K562 (cell line): ENCODE results near the gene LMLN. TPM values are rescaled to one million over a fixed set of nuclear protein-coding genes. Genes with fewer than 3 reads are reported as not detected.
A peak's percentile ranks its signal among the peaks of the same experiment; 100 is the strongest.

Experiments
- ATAC-seq: fragments of 200-7000 bp; cut with Tn5 transposase; 3 replicates; pipeline ENCODE4 v1.9.1; 2020; ENCODE audit warnings: moderate library complexity
- BruUV-seq: library from RNA; stranded (reverse); fragments of 400-500 nt; replicated peaks from 2 replicates; lab custom pipeline; 2021; lab: Mats Ljungman, UMichigan
- CTCF ChIA-PET: fragments of 300-600 bp; formaldehyde crosslinking; extraction: SDS; loops from one replicate; lab custom pipeline; 2021; ENCODE audit warnings: low intra/inter-chr PET ratio; lab: Yijun Ruan, JAX
- POLR2A ChIA-PET: fragments of 300-600, 350-650 bp; sonication (Branson Sonifier 250); formaldehyde crosslinking; extraction: SDS; loops from one replicate; lab custom pipeline; 2021; ENCODE audit warnings: antibody characterized with exemption, inconsistent platforms; lab: Yijun Ruan, JAX
- DNase-seq, 4 experiments: peaks; one replicate each; pipeline versions ENCODE4 v3.0.0 to v3.0.0-alpha.2; 2011 to 2018; ENCODE audit warnings: low spot score in 3 of 4, mixed read lengths in 3 of 4; ENCODE audit errors: extremely low read depth in 1 of 4
- FAIRE-seq: peaks from 2 replicates; lab custom pipeline; 2011; peaks lifted over from hg19 to GRCh38; lab: Jason Lieb, UNC
- H2AFZ ChIP-seq: 2 replicates; pipeline ENCODE4 v1.6.0; 2011; ENCODE audit warnings: low read depth, low read length, control low read depth, inconsistent platforms
- H3K27ac ChIP-seq: fragments of 200-600 bp; 3 replicates; pipeline ENCODE4 v1.8.0; 2011; ENCODE audit warnings: low read depth, mild to moderate bottlenecking, control low read depth, inconsistent platforms, low read length, moderate library complexity, mixed read lengths; ENCODE audit errors: extremely low read depth
- H3K27me3 ChIP-seq, 2 experiments: fragments of 300-600 bp in 1 of 2; 2 replicates in 1 of 2; 3 replicates in 1 of 2; pipeline versions ENCODE4 v1.6.0 to v1.8.0; 2011; ENCODE audit warnings: inconsistent platforms in 2 of 2, low read length in 2 of 2, mild to moderate bottlenecking in 1 of 2, mixed read lengths in 1 of 2, moderate library complexity in 1 of 2; ENCODE audit not compliant: control insufficient read depth in 2 of 2, insufficient read depth in 2 of 2
- H3K36me3 ChIP-seq: fragments of 300-600 bp; 3 replicates; pipeline ENCODE4 v1.8.0; 2011; ENCODE audit warnings: mild to moderate bottlenecking, low read length, inconsistent platforms; ENCODE audit not compliant: control insufficient read depth, insufficient read depth
- H3K4me1 ChIP-seq, 2 experiments: fragments of 200-600 bp in 1 of 2; replicated peaks in 1 of 2; 2 replicates in 1 of 2; 3 replicates in 1 of 2; pipeline versions ENCODE4 v1.5.1 to v1.8.0; 2011; ENCODE audit warnings: inconsistent platforms in 2 of 2, low read length in 2 of 2, mild to moderate bottlenecking in 1 of 2, mixed read lengths in 1 of 2, moderate library complexity in 1 of 2; ENCODE audit not compliant: control insufficient read depth in 2 of 2, insufficient read depth in 2 of 2
- H3K4me2 ChIP-seq: 2 replicates; pipeline ENCODE4 v1.6.1; 2011; ENCODE audit warnings: low read length, control low read depth, inconsistent platforms, mixed read lengths; ENCODE audit not compliant: insufficient read depth
- H3K4me3 ChIP-seq: fragments of 200-600 bp; sonication (generic), shearing (Covaris generic); 2 replicates; pipeline ENCODE4 v1.5.1; 2016; ENCODE audit warnings: control low read depth, inconsistent platforms
- H3K79me2 ChIP-seq: fragments of 200-600 bp; 3 replicates; pipeline ENCODE4 v1.8.0; 2011; ENCODE audit warnings: low read length, inconsistent platforms; ENCODE audit not compliant: control insufficient read depth, insufficient read depth
- H3K9ac ChIP-seq, 2 experiments: 2 replicates each; pipeline versions ENCODE4 v1.6.0 to v1.6.1; 2011; ENCODE audit warnings: low read depth in 2 of 2, low read length in 2 of 2, control low read depth in 1 of 2, inconsistent platforms in 1 of 2, mild to moderate bottlenecking in 1 of 2, mixed read lengths in 1 of 2; ENCODE audit not compliant: insufficient read depth in 1 of 2
- H3K9me1 ChIP-seq: one replicate; pipeline ENCODE4 v1.6.0; 2011; ENCODE audit warnings: inconsistent platforms, mild to moderate bottlenecking, low read length, moderate library complexity; ENCODE audit not compliant: control insufficient read depth, insufficient read depth
- H3K9me3 ChIP-seq: replicated peaks from 2 replicates; pipeline ENCODE4 v1.5.1; 2011; ENCODE audit warnings: low read depth, low read length, inconsistent platforms; ENCODE audit not compliant: control insufficient read depth, insufficient read depth
- H4K20me1 ChIP-seq: replicated peaks from 2 replicates; pipeline ENCODE4 v1.6.1; 2011; ENCODE audit warnings: low read length, inconsistent platforms, mixed read lengths; ENCODE audit not compliant: control insufficient read depth, insufficient read depth
- PHF20 ChIP-seq: fragments of 450-650 bp; IDR thresholded peaks from 2 replicates; pipeline ENCODE4 v1.6.1; 2018; ENCODE audit not compliant: partially characterized antibody
- SLC30A9 ChIP-seq: fragments of 250-450 bp; sonication (Bioruptor Pico); IDR thresholded peaks from 2 replicates; pipeline ENCODE4 v1.8.0; 2022; ENCODE audit warnings: mild to moderate bottlenecking, moderate library complexity
- WGBS: fragments of 100-300 bp; shearing (Covaris generic); methylation state at CpG from one replicate; pipeline ENCODE4 v1.1.6; 2016; ENCODE audit warnings: low coverage, mixed read lengths; ENCODE audit not compliant: insufficient coverage; ENCODE audit errors: missing lambda C conversion rate; 5-methylcytosine and 5-hydroxymethylcytosine counted together
- in situ Hi-C: fragments of 300-500 bp; cut with MboI; formaldehyde crosslinking; loops from 4 replicates; pipeline ENCODE4 v1.15.0; 2018; ENCODE audit warnings: inconsistent platforms, mixed read lengths
- intact Hi-C: fragments of 100-400 bp; cut with micrococcal nuclease; formaldehyde crosslinking; loops from 2 replicates; pipeline ENCODE4 v1.14.2; 2022
- polyA plus RNA-seq, 8 experiments: library from polyadenylated mRNA; depleted of rRNA in 4 of 8; stranded (reverse) in 5 of 8; unstranded in 3 of 8; fragments of >200 nt; fragmentation: Nextera tagmentation in 2 of 8; fragmentation: Illumina TruSeq in 1 of 8; extraction: Ambion mirVana in 2 of 8; extraction: Trizol in 1 of 8; gene quantifications; 2 replicates each; pipeline versions ENCODE4 v1.2.1 to v1.2.3, GENCODE V29; 2011 to 2014; ENCODE audit warnings: inconsistent platforms in 1 of 8, missing spikeins in 1 of 8
- total RNA-seq, 7 experiments: library from RNA; depleted of rRNA in 6 of 7; stranded (reverse); fragments of >200 nt in 6 of 7; fragmentation: Illumina TruSeq in 2 of 7; extraction: Trizol in 2 of 7; gene quantifications; 2 replicates each; pipeline versions ENCODE4 v1.2.1 to v1.2.3, GENCODE V29; 2011 to 2021; ENCODE audit warnings: low replicate concordance in 1 of 7
- TF ChIP-seq, protein P1 (sequence below): fragments of 450-650 bp; IDR thresholded peaks from 2 replicates; pipeline ENCODE4 v1.6.1; 2016; ENCODE audit warnings: mild to moderate bottlenecking, moderate library complexity
- TF ChIP-seq, protein P2 (sequence below): fragments of 450-650 bp; IDR thresholded peaks from 2 replicates; pipeline ENCODE4 v1.6.1; 2016

LMLN gene
- total and polyA plus RNA-seq, 9 of the 15 experiments (the other 6 are each of a cell fraction or from before 2014, with no cell fraction given): 2.2 to 15.9 (median 6.9) TPM

DNA sequence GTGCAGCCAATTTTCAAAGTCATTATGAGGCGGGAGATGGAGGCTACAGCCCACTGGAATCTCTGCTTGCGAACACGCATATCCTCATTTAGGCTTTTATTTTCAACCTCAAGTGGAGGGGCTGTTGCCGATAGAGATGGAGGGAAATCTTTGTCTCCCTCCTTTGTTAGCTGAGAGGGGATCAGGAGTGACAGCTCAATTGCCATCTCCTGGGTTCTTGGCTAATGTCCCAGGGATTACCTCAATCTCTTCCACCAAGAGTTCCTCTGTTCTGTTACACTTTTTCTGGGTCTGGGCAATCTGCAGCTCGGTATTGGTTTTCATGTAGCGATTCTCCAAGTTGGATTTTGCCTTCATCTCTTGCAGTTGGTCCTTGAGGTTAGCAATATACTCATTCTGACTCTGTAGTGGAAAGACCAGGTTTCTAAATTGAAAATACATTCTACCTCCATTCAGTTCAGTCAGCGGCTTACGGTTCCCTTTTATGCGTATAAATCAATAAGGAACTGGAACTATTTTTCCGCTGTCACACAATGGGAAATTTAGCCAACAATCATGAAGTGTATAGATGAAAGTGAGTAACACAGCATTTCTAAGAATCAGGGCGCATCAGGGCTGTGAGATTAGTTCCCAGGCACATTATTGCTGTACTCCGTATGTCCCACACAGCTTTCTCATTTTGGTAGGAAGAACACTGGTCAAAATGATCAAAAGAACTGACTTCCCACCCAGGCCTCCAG lies 46.2 kb upstream of the LMLN start:
- Histone ChIP-seq H3K9ac (no peak overlapping the region), H3K4me3 (no peak overlapping the region), H3K27me3 (no peaks in the 10 kb centered on the region), H3K27ac (no peak overlapping the region), H4K20me1 (no peaks in the 10 kb centered on the region), H3K9me1 (no peaks in the 10 kb centered on the region), H3K79me2 (no peaks in the 10 kb centered on the region), H3K9me3 (0 out of 2 replicates have a peak, but pooled peaks cover 1% of the 10 kb centered on the region), H3K36me3 (no peaks in the 10 kb centered on the region), H3K4me1 (peaks cover 0 to 6% of the 10 kb centered on the region in 2 experiments; a peak in 2 of 5 replicates), H2AFZ (peak overlapping the region; percentile 51; the same call in 1 of the 2 replicates), H3K4me2 (no peak overlapping the region)
- no TSS peak for BruUV-seq
- intact Hi-C loops (no loop called here), in situ Hi-C loops (no loop called here)
- CTCF ChIA-PET: no interaction called here
- WGBS: 82% methylated on average over 12 of the region's 12 CpGs
- POLR2A ChIA-PET: interaction anchor here (0.7 kb wide), 1 partner anchor 52 kb away, joined by 4 read pairs; no protein-coding TSS in a partner anchor
- DNase-seq: no peak
- no peak for ATAC-seq
- no peak for FAIRE-seq
- TF ChIP-seq PHF20 (no peak), SLC30A9 (CRISPR knock-in tag) (no peak)
- TF ChIP-seq, protein P1, sequence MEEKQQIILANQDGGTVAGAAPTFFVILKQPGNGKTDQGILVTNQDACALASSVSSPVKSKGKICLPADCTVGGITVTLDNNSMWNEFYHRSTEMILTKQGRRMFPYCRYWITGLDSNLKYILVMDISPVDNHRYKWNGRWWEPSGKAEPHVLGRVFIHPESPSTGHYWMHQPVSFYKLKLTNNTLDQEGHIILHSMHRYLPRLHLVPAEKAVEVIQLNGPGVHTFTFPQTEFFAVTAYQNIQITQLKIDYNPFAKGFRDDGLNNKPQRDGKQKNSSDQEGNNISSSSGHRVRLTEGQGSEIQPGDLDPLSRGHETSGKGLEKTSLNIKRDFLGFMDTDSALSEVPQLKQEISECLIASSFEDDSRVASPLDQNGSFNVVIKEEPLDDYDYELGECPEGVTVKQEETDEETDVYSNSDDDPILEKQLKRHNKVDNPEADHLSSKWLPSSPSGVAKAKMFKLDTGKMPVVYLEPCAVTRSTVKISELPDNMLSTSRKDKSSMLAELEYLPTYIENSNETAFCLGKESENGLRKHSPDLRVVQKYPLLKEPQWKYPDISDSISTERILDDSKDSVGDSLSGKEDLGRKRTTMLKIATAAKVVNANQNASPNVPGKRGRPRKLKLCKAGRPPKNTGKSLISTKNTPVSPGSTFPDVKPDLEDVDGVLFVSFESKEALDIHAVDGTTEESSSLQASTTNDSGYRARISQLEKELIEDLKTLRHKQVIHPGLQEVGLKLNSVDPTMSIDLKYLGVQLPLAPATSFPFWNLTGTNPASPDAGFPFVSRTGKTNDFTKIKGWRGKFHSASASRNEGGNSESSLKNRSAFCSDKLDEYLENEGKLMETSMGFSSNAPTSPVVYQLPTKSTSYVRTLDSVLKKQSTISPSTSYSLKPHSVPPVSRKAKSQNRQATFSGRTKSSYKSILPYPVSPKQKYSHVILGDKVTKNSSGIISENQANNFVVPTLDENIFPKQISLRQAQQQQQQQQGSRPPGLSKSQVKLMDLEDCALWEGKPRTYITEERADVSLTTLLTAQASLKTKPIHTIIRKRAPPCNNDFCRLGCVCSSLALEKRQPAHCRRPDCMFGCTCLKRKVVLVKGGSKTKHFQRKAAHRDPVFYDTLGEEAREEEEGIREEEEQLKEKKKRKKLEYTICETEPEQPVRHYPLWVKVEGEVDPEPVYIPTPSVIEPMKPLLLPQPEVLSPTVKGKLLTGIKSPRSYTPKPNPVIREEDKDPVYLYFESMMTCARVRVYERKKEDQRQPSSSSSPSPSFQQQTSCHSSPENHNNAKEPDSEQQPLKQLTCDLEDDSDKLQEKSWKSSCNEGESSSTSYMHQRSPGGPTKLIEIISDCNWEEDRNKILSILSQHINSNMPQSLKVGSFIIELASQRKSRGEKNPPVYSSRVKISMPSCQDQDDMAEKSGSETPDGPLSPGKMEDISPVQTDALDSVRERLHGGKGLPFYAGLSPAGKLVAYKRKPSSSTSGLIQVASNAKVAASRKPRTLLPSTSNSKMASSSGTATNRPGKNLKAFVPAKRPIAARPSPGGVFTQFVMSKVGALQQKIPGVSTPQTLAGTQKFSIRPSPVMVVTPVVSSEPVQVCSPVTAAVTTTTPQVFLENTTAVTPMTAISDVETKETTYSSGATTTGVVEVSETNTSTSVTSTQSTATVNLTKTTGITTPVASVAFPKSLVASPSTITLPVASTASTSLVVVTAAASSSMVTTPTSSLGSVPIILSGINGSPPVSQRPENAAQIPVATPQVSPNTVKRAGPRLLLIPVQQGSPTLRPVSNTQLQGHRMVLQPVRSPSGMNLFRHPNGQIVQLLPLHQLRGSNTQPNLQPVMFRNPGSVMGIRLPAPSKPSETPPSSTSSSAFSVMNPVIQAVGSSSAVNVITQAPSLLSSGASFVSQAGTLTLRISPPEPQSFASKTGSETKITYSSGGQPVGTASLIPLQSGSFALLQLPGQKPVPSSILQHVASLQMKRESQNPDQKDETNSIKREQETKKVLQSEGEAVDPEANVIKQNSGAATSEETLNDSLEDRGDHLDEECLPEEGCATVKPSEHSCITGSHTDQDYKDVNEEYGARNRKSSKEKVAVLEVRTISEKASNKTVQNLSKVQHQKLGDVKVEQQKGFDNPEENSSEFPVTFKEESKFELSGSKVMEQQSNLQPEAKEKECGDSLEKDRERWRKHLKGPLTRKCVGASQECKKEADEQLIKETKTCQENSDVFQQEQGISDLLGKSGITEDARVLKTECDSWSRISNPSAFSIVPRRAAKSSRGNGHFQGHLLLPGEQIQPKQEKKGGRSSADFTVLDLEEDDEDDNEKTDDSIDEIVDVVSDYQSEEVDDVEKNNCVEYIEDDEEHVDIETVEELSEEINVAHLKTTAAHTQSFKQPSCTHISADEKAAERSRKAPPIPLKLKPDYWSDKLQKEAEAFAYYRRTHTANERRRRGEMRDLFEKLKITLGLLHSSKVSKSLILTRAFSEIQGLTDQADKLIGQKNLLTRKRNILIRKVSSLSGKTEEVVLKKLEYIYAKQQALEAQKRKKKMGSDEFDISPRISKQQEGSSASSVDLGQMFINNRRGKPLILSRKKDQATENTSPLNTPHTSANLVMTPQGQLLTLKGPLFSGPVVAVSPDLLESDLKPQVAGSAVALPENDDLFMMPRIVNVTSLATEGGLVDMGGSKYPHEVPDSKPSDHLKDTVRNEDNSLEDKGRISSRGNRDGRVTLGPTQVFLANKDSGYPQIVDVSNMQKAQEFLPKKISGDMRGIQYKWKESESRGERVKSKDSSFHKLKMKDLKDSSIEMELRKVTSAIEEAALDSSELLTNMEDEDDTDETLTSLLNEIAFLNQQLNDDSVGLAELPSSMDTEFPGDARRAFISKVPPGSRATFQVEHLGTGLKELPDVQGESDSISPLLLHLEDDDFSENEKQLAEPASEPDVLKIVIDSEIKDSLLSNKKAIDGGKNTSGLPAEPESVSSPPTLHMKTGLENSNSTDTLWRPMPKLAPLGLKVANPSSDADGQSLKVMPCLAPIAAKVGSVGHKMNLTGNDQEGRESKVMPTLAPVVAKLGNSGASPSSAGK: no peak
- TF ChIP-seq, protein P2, sequence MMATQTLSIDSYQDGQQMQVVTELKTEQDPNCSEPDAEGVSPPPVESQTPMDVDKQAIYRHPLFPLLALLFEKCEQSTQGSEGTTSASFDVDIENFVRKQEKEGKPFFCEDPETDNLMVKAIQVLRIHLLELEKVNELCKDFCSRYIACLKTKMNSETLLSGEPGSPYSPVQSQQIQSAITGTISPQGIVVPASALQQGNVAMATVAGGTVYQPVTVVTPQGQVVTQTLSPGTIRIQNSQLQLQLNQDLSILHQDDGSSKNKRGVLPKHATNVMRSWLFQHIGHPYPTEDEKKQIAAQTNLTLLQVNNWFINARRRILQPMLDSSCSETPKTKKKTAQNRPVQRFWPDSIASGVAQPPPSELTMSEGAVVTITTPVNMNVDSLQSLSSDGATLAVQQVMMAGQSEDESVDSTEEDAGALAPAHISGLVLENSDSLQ: 0 out of 2 replicates have a peak, but pooled peaks have one; percentile 16
